GM23248 (cell line): ENCODE measurements around the gene EMP1.

Experiments
- EZH2 ChIP-seq: fragments of 200-600 bp; sonication (generic); IDR thresholded peaks from 2 replicates; pipeline ENCODE4 v1.6.1; 2018; ENCODE audit warnings: antibody characterized with exemption, mild to moderate bottlenecking; ENCODE audit not compliant: insufficient read depth, poor library complexity, severe bottlenecking
- EZH2phosphoT487 ChIP-seq: fragments of 200-600 bp; sonication (generic); IDR thresholded peaks from 2 replicates; pipeline ENCODE4 v1.6.1; 2018; ENCODE audit warnings: antibody characterized with exemption, moderate library complexity, mild to moderate bottlenecking, low read depth; ENCODE audit not compliant: insufficient read depth

GRCh38 chr12:13220838-13221237 lies 24.3 kb downstream of the EMP1 start:
- no peak for TF ChIP-seq EZH2
- TF ChIP-seq EZH2phosphoT487: no peak
